ENCODE results near the gene MATN3. TPM values are rescaled to one million over a fixed set of nuclear protein-coding genes. Genes with fewer than 3 reads are reported as not detected.

Gene MATN3
- total RNA-seq, 4 donors from 2014 or later = 0.34 to 0.76 (median 0.60) TPM

- H3K4me1 ChIP-seq = peaks cover 16% of the 10 kb centered on the region
- no peaks in the 10 kb centered on the region for H3K9me3 ChIP-seq
- WGBS = 73% methylated on average over 2 of the region's 2 CpGs
- TF ChIP-seq EP300 (IDR thresholded peaks at IDR 0.05) (no peak), CTCF (IDR thresholded peaks at IDR 0.05) (no peak), POLR2A (IDR thresholded peaks at IDR 0.05) (no peak), POLR2AphosphoS5 (IDR thresholded peaks at IDR 0.05) (no peak)
- no peak overlapping the region for H3K27ac ChIP-seq
- no peak overlapping the region for H3K4me3 ChIP-seq
- no peak for DNase-seq (ENCODE audit: low spot score in 2 of 2)
- H3K27me3 ChIP-seq = no peaks in the 10 kb centered on the region
- peaks cover 3% of the 10 kb centered on the region for H3K36me3 ChIP-seq
Observed at GRCh38 chr2:19988600-19988999, 23.9 kb downstream of the MATN3 start.

- Histone ChIP-seq H3K4me3 (no peak overlapping the region), H3K4me1 (peaks cover 16% of the 10 kb centered on the region), H3K9me3 (no peaks in the 10 kb centered on the region), H3K36me3 (peaks cover 3% of the 10 kb centered on the region), H3K27me3 (no peaks in the 10 kb centered on the region), H3K27ac (no peak overlapping the region)
- no peak for DNase-seq (ENCODE audit: low spot score in 2 of 2)
- 94% methylated on average over 5 of the region's 5 CpGs for WGBS
- no peak for TF ChIP-seq CTCF (IDR thresholded peaks at IDR 0.05)
- no peak for TF ChIP-seq EP300 (IDR thresholded peaks at IDR 0.05)
- no peak for TF ChIP-seq POLR2A (IDR thresholded peaks at IDR 0.05)
- no peak for TF ChIP-seq POLR2AphosphoS5 (IDR thresholded peaks at IDR 0.05)
Observed at GRCh38 chr2:19987936-19988335, 24.5 kb downstream of the MATN3 start.

- no peaks in the 10 kb centered on the region for H3K4me1 ChIP-seq
- WGBS = 91% methylated on average over 1 of the region's 1 CpG
- H3K36me3 ChIP-seq = peaks cover 20% of the 10 kb centered on the region
- H3K4me3 ChIP-seq = no peak overlapping the region
- H3K27me3 ChIP-seq = no peaks in the 10 kb centered on the region
- TF ChIP-seq POLR2A (IDR thresholded peaks at IDR 0.05) = no peak
- H3K9me3 ChIP-seq = no peaks in the 10 kb centered on the region
- DNase-seq (ENCODE audit: low spot score in 2 of 2) = no peak
- no peak overlapping the region for H3K27ac ChIP-seq
Observed at GRCh38 chr2:19982268-19982667, 30.2 kb downstream of the MATN3 start.

- Histone ChIP-seq H3K9me3 (no peaks in the 10 kb centered on the region), H3K4me1 (no peaks in the 10 kb centered on the region), H3K27ac (no peak overlapping the region), H3K36me3 (peaks cover 33% of the 10 kb centered on the region), H3K27me3 (no peaks in the 10 kb centered on the region), H3K4me3 (no peak overlapping the region)
- WGBS = 73% methylated on average over 1 of the region's 1 CpG
- no peak for DNase-seq (ENCODE audit: low spot score in 2 of 2)
- TF ChIP-seq POLR2A (IDR thresholded peaks at IDR 0.05) (no peak), EP300 (IDR thresholded peaks at IDR 0.05) (no peak)
Observed at GRCh38 chr2:19979932-19980331, 32.5 kb downstream of the MATN3 start.

GRCh38 chr2:19973466-19973865 lies 39.0 kb downstream of the MATN3 start:
- H3K36me3 ChIP-seq = peaks cover 40% of the 10 kb centered on the region
- H3K27ac ChIP-seq = no peak overlapping the region
- H3K9me3 ChIP-seq = no peaks in the 10 kb centered on the region
- no peaks in the 10 kb centered on the region for H3K27me3 ChIP-seq
- DNase-seq (ENCODE audit: low spot score in 2 of 2) = no peak
- no peaks in the 10 kb centered on the region for H3K4me1 ChIP-seq
- WGBS = 89% methylated on average over 8 of the region's 8 CpGs
- TF ChIP-seq POLR2AphosphoS5 (IDR thresholded peaks at IDR 0.05) (no peak), EP300 (IDR thresholded peaks at IDR 0.05) (no peak), CTCF (IDR thresholded peaks at IDR 0.05) (no peak)
- H3K4me3 ChIP-seq = no peak overlapping the region

GRCh38 chr2:19971691-19972090 lies 40.8 kb downstream of the MATN3 start:
- WGBS = 85% methylated on average over 3 of the region's 3 CpGs
- no peak overlapping the region for H3K27ac ChIP-seq
- no peak for TF ChIP-seq POLR2A (IDR thresholded peaks at IDR 0.05)
- no peak for TF ChIP-seq CTCF (IDR thresholded peaks at IDR 0.05)
- TF ChIP-seq POLR2AphosphoS5 (IDR thresholded peaks at IDR 0.05) = no peak
- no peak for TF ChIP-seq EP300 (IDR thresholded peaks at IDR 0.05)
- no peaks in the 10 kb centered on the region for H3K27me3 ChIP-seq
- H3K4me3 ChIP-seq = no peak overlapping the region
- peaks cover 26% of the 10 kb centered on the region for H3K36me3 ChIP-seq
- no peaks in the 10 kb centered on the region for H3K4me1 ChIP-seq
- H3K9me3 ChIP-seq = no peaks in the 10 kb centered on the region
- DNase-seq (ENCODE audit: low spot score in 2 of 2) = no peak
